ENCODE results near the gene NFKBIL1.

NFKBIL1 gene

GRCh38 chr6:31559606-31559957 is 12.2 kb downstream of the NFKBIL1 start:
- Histone ChIP-seq H3K79me1 (ENCODE audit: low read depth, low read length) (peaks cover 6% of the 10 kb centered on the region), H2BK120ac (ENCODE audit: low read depth, low read length) (no peak overlapping the region), H3K18ac (ENCODE audit: low read length) (no peak overlapping the region), H2BK12ac (ENCODE audit: low read length) (no peak overlapping the region), H3K27me3 (ENCODE audit: control insufficient read depth in 3 of 3, insufficient read depth in 3 of 3, low read depth in 1 of 3, low read length in 3 of 3) (no peaks in the 10 kb centered on the region), H3K9me3 (replicated peaks in 1 of 2; ENCODE audit: control insufficient read depth in 2 of 2, insufficient read depth in 1 of 2, low read depth in 1 of 2, low read length in 2 of 2) (no peaks in the 10 kb centered on the region), H3K9ac (ENCODE audit: low read depth, low read length, poor library complexity) (no peak overlapping the region), H4K91ac (ENCODE audit: low read depth, low read length, poor library complexity) (no peak overlapping the region), H3K4me2 (ENCODE audit: insufficient read depth, low read length, poor library complexity, severe bottlenecking) (no peak overlapping the region), H3K23ac (ENCODE audit: low read depth, low read length, poor library complexity) (peak overlapping the region; percentile 43), H2AK5ac (ENCODE audit: low read depth, low read length) (no peak overlapping the region), H3K36me3 (replicated peaks in 1 of 2; ENCODE audit: control insufficient read depth in 2 of 2, insufficient read depth in 2 of 2, low read length in 2 of 2) (peaks cover 35 to 59% of the 10 kb centered on the region in 2 donors), H4K8ac (ENCODE audit: low read depth, low read length) (no peak overlapping the region), H2AFZ (ENCODE audit: low read length) (no peak overlapping the region), H3K27ac (replicated peaks; ENCODE audit: low read length) (no peak overlapping the region), H3K14ac (ENCODE audit: low read length) (no peak overlapping the region), H2BK15ac (ENCODE audit: low read length) (no peak overlapping the region), H3K4me3 (ENCODE audit: low read length in 2 of 2) (no peak overlapping the region), H2BK5ac (ENCODE audit: low read length) (no peak overlapping the region), H3K4me1 (ENCODE audit: control insufficient read depth in 2 of 2, insufficient read depth in 1 of 2, low read depth in 1 of 2, low read length in 2 of 2) (peaks cover 0 to 7% of the 10 kb centered on the region in 2 donors), H3K4ac (ENCODE audit: low read length) (no peak overlapping the region)
- no peak for DNase-seq (ENCODE audit: low spot score)
- no CpG with 5 or more reads among the region's 4 CpGs for WGBS, 2 donors (ENCODE audit: extremely low coverage in 2 of 2, insufficient read length in 2 of 2, insufficient replicate concordance in 1 of 2)

GRCh38 chr6:31559958-31560696 is 12.7 kb downstream of the NFKBIL1 start:
- no peak overlapping the region for H3K9ac ChIP-seq (ENCODE audit: low read depth, low read length, poor library complexity)
- no peaks in the 10 kb centered on the region for H3K27me3 ChIP-seq (ENCODE audit: control insufficient read depth in 3 of 3, insufficient read depth in 3 of 3, low read depth in 1 of 3, low read length in 3 of 3)
- H3K18ac ChIP-seq (ENCODE audit: low read length), result no peak overlapping the region
- peaks cover 0 to 7% of the 10 kb centered on the region in 2 donors for H3K4me1 ChIP-seq (ENCODE audit: control insufficient read depth in 2 of 2, insufficient read depth in 1 of 2, low read depth in 1 of 2, low read length in 2 of 2)
- H3K23ac ChIP-seq (ENCODE audit: low read depth, low read length, poor library complexity), result no peak overlapping the region
- DNase-seq (ENCODE audit: low spot score), result no peak
- no peak overlapping the region for H4K8ac ChIP-seq (ENCODE audit: low read depth, low read length)
- no peak overlapping the region for H2BK5ac ChIP-seq (ENCODE audit: low read length)
- no peak overlapping the region for H2AFZ ChIP-seq (ENCODE audit: low read length)
- H3K4me3 ChIP-seq (ENCODE audit: low read length in 2 of 2), result peak overlapping the region in 1 of 2 donors; percentile 40
- WGBS, 2 donors (ENCODE audit: extremely low coverage in 2 of 2, insufficient read length in 2 of 2, insufficient replicate concordance in 1 of 2), result no CpG with 5 or more reads among the region's 7 CpGs
- H2AK5ac ChIP-seq (ENCODE audit: low read depth, low read length), result no peak overlapping the region
- no peak overlapping the region for H3K4ac ChIP-seq (ENCODE audit: low read length)
- H2BK15ac ChIP-seq (ENCODE audit: low read length), result no peak overlapping the region
- H4K91ac ChIP-seq (ENCODE audit: low read depth, low read length, poor library complexity), result no peak overlapping the region
- H3K36me3 ChIP-seq (replicated peaks in 1 of 2; ENCODE audit: control insufficient read depth in 2 of 2, insufficient read depth in 2 of 2, low read length in 2 of 2), result peaks cover 35 to 55% of the 10 kb centered on the region in 2 donors
- no peak overlapping the region for H3K4me2 ChIP-seq (ENCODE audit: insufficient read depth, low read length, poor library complexity, severe bottlenecking)
- H2BK120ac ChIP-seq (ENCODE audit: low read depth, low read length), result no peak overlapping the region
- H3K27ac ChIP-seq (replicated peaks; ENCODE audit: low read length), result no peak overlapping the region
- no peak overlapping the region for H3K14ac ChIP-seq (ENCODE audit: low read length)
- peaks cover 6% of the 10 kb centered on the region for H3K79me1 ChIP-seq (ENCODE audit: low read depth, low read length)
- no peaks in the 10 kb centered on the region for H3K9me3 ChIP-seq (replicated peaks in 1 of 2; ENCODE audit: control insufficient read depth in 2 of 2, insufficient read depth in 1 of 2, low read depth in 1 of 2, low read length in 2 of 2)
- no peak overlapping the region for H2BK12ac ChIP-seq (ENCODE audit: low read length)

- peaks cover 6% of the 10 kb centered on the region for H3K79me1 ChIP-seq (ENCODE audit: low read depth, low read length)
- H3K9ac ChIP-seq (ENCODE audit: low read depth, low read length, poor library complexity), result no peak overlapping the region
- DNase-seq (ENCODE audit: low spot score), result no peak
- no peak overlapping the region for H3K18ac ChIP-seq (ENCODE audit: low read length)
- no peak overlapping the region for H4K91ac ChIP-seq (ENCODE audit: low read depth, low read length, poor library complexity)
- H3K27ac ChIP-seq (replicated peaks; ENCODE audit: low read length), result no peak overlapping the region
- H2AFZ ChIP-seq (ENCODE audit: low read length), result no peak overlapping the region
- peaks cover 0 to 7% of the 10 kb centered on the region in 2 donors for H3K4me1 ChIP-seq (ENCODE audit: control insufficient read depth in 2 of 2, insufficient read depth in 1 of 2, low read depth in 1 of 2, low read length in 2 of 2)
- H4K8ac ChIP-seq (ENCODE audit: low read depth, low read length), result no peak overlapping the region
- H2BK12ac ChIP-seq (ENCODE audit: low read length), result no peak overlapping the region
- no peak overlapping the region for H2AK5ac ChIP-seq (ENCODE audit: low read depth, low read length)
- H3K27me3 ChIP-seq (ENCODE audit: control insufficient read depth in 3 of 3, insufficient read depth in 3 of 3, low read depth in 1 of 3, low read length in 3 of 3), result no peaks in the 10 kb centered on the region
- H3K36me3 ChIP-seq (replicated peaks in 1 of 2; ENCODE audit: control insufficient read depth in 2 of 2, insufficient read depth in 2 of 2, low read length in 2 of 2), result peaks cover 35 to 54% of the 10 kb centered on the region in 2 donors
- no peak overlapping the region for H2BK5ac ChIP-seq (ENCODE audit: low read length)
- H2BK15ac ChIP-seq (ENCODE audit: low read length), result no peak overlapping the region
- H2BK120ac ChIP-seq (ENCODE audit: low read depth, low read length), result no peak overlapping the region
- no peak overlapping the region for H3K4ac ChIP-seq (ENCODE audit: low read length)
- no peak overlapping the region for H3K23ac ChIP-seq (ENCODE audit: low read depth, low read length, poor library complexity)
- H3K14ac ChIP-seq (ENCODE audit: low read length), result no peak overlapping the region
- no peaks in the 10 kb centered on the region for H3K9me3 ChIP-seq (replicated peaks in 1 of 2; ENCODE audit: control insufficient read depth in 2 of 2, insufficient read depth in 1 of 2, low read depth in 1 of 2, low read length in 2 of 2)
- no peak overlapping the region for H3K4me3 ChIP-seq (ENCODE audit: low read length in 2 of 2)
- no peak overlapping the region for H3K4me2 ChIP-seq (ENCODE audit: insufficient read depth, low read length, poor library complexity, severe bottlenecking)
These were observed 13.3 kb downstream of the NFKBIL1 start for GRCh38 chr6:31560697-31561058.

GRCh38 chr6:31567531-31568370 is 20.3 kb downstream of the NFKBIL1 start:
- no peak overlapping the region for H2BK15ac ChIP-seq (ENCODE audit: low read length)
- H3K4me3 ChIP-seq (ENCODE audit: low read length in 2 of 2), result no peak overlapping the region
- no peak overlapping the region for H3K4me2 ChIP-seq (ENCODE audit: insufficient read depth, low read length, poor library complexity, severe bottlenecking)
- H3K18ac ChIP-seq (ENCODE audit: low read length), result no peak overlapping the region
- H3K27me3 ChIP-seq (ENCODE audit: control insufficient read depth in 3 of 3, insufficient read depth in 3 of 3, low read depth in 1 of 3, low read length in 3 of 3), result peaks cover 0 to 14% (median 0%) of the 10 kb centered on the region in 3 experiments
- no peaks in the 10 kb centered on the region for H3K36me3 ChIP-seq (replicated peaks in 1 of 2; ENCODE audit: control insufficient read depth in 2 of 2, insufficient read depth in 2 of 2, low read length in 2 of 2)
- no peak overlapping the region for H3K9ac ChIP-seq (ENCODE audit: low read depth, low read length, poor library complexity)
- H3K14ac ChIP-seq (ENCODE audit: low read length), result no peak overlapping the region
- peak overlapping the region; percentile 21 for H2AFZ ChIP-seq (ENCODE audit: low read length)
- DNase-seq (ENCODE audit: low spot score), result no peak
- no peak overlapping the region for H4K91ac ChIP-seq (ENCODE audit: low read depth, low read length, poor library complexity)
- H2BK12ac ChIP-seq (ENCODE audit: low read length), result no peak overlapping the region
- no peak overlapping the region for H3K4ac ChIP-seq (ENCODE audit: low read length)
- H2BK5ac ChIP-seq (ENCODE audit: low read length), result no peak overlapping the region
- H2AK5ac ChIP-seq (ENCODE audit: low read depth, low read length), result no peak overlapping the region
- no peak overlapping the region for H2BK120ac ChIP-seq (ENCODE audit: low read depth, low read length)
- no peaks in the 10 kb centered on the region for H3K9me3 ChIP-seq (replicated peaks in 1 of 2; ENCODE audit: control insufficient read depth in 2 of 2, insufficient read depth in 1 of 2, low read depth in 1 of 2, low read length in 2 of 2)
- H3K27ac ChIP-seq (replicated peaks; ENCODE audit: low read length), result no peak overlapping the region
- peaks cover 0 to 14% of the 10 kb centered on the region in 2 donors for H3K4me1 ChIP-seq (ENCODE audit: control insufficient read depth in 2 of 2, insufficient read depth in 1 of 2, low read depth in 1 of 2, low read length in 2 of 2)
- no peak overlapping the region for H3K23ac ChIP-seq (ENCODE audit: low read depth, low read length, poor library complexity)
- no peaks in the 10 kb centered on the region for H3K79me1 ChIP-seq (ENCODE audit: low read depth, low read length)
- H4K8ac ChIP-seq (ENCODE audit: low read depth, low read length), result no peak overlapping the region
- no CpG with 5 or more reads among the region's 9 CpGs for WGBS, 2 donors (ENCODE audit: extremely low coverage in 2 of 2, insufficient read length in 2 of 2, insufficient replicate concordance in 1 of 2)
